OCI-LY3 (cell line): Measurements from ENCODE around the gene NFIB.

ENCODE experiments used
- EZH2phosphoT487 ChIP-seq: fragments of 200-600 bp; shearing (Covaris generic); IDR thresholded peaks from 2 replicates; pipeline ENCODE4 v1.6.1; 2018; ENCODE audit warnings: antibody characterized with exemption, mixed run types, low read depth
- TF ChIP-seq, protein P1 (sequence below): fragments of 200-600, 300-600 bp; sonication (generic); IDR thresholded peaks from 2 replicates; pipeline ENCODE4 v1.5.1; 2014; ENCODE audit warnings: antibody characterized with exemption, low read length, low read depth

DNA sequence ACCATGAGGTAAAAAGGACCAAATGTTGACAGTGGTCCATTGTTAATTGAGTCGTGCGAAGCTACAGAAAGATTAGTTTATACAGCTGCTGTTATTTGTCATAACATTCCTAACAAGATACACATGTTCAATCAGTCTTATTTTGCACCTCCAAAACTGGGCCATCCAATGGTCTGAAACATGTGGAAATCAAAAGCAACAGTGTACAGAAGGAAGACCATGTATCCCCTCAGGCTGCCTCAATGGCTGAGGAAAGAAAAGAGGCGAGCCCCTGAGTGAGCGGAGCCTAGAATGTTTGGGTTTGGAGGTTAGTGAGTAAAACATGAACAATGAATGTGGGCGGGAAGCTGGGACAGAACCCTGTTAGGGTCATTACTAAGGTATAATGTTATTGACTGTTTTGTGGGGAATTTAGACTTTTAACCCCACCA is 35.6 kb downstream of the NFIB start:
- TF ChIP-seq, protein P1, sequence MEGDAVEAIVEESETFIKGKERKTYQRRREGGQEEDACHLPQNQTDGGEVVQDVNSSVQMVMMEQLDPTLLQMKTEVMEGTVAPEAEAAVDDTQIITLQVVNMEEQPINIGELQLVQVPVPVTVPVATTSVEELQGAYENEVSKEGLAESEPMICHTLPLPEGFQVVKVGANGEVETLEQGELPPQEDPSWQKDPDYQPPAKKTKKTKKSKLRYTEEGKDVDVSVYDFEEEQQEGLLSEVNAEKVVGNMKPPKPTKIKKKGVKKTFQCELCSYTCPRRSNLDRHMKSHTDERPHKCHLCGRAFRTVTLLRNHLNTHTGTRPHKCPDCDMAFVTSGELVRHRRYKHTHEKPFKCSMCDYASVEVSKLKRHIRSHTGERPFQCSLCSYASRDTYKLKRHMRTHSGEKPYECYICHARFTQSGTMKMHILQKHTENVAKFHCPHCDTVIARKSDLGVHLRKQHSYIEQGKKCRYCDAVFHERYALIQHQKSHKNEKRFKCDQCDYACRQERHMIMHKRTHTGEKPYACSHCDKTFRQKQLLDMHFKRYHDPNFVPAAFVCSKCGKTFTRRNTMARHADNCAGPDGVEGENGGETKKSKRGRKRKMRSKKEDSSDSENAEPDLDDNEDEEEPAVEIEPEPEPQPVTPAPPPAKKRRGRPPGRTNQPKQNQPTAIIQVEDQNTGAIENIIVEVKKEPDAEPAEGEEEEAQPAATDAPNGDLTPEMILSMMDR = no peak
- TF ChIP-seq EZH2phosphoT487 = no peak
